ENCODE data around the gene SMCP.
A peak's percentile ranks its signal among the peaks of the same experiment; 100 is the strongest.

SMCP gene

GRCh38 chr1:152879559-152880198 is 1.6 kb downstream of the SMCP start:
- no peaks in the 10 kb centered on the region for H3K36me3 Mint-ChIP-seq
- no peak overlapping the region for H3K27ac Mint-ChIP-seq
- peaks cover 7% of the 10 kb centered on the region for H3K4me1 Mint-ChIP-seq
- no peak for DNase-seq (ENCODE audit: low spot score in 2 of 2)
- H3K4me3 Mint-ChIP-seq: no peak overlapping the region
- no peaks in the 10 kb centered on the region for H3K9me3 Mint-ChIP-seq
- no peak for ATAC-seq

- ATAC-seq: no peak
- Mint-ChIP-seq H3K4me1 (peaks cover 7% of the 10 kb centered on the region), H3K36me3 (no peaks in the 10 kb centered on the region), H3K9me3 (no peaks in the 10 kb centered on the region), H3K27ac (no peak overlapping the region), H3K4me3 (no peak overlapping the region)
- no peak for DNase-seq (ENCODE audit: low spot score in 2 of 2)
These were observed 2.2 kb downstream of the SMCP start for GRCh38 chr1:152880316-152880715.

- no peak overlapping the region for H3K4me3 Mint-ChIP-seq
These were observed 2.8 kb downstream of the SMCP start for GRCh38 chr1:152880907-152881306.

DNA sequence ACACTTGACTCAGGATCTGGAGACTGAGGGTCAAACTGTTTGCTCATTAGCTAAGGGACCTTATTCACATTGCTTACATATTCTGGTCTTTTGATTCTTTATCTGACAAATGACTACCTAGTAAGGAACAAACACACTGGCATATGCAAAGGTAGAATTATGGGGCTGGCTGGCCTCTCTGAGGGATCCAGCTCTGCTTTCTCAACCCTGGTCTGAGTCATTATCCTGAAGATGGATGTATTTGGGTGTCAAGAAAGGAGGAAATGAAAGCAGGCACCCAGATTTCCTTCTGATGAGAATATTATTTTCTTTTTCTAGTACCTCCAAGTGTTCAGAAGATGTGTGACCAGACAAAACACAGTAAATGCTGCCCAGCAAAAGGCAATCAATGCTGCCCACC is 6.0 kb downstream of the SMCP start:
- ATAC-seq (no peak), DNase-seq (ENCODE audit: low spot score in 2 of 2) (no peak)
- no peak overlapping the region for H3K4me3 Mint-ChIP-seq
- no peaks in the 10 kb centered on the region for H3K9me3 Mint-ChIP-seq
- H3K27ac Mint-ChIP-seq: no peak overlapping the region
- peaks cover 7% of the 10 kb centered on the region for H3K4me1 Mint-ChIP-seq
- H3K36me3 Mint-ChIP-seq: no peaks in the 10 kb centered on the region

More at GRCh38 chr1:152880907-152881306, 2.8 kb downstream of the SMCP start:
- DNase-seq (ENCODE audit: low spot score in 2 of 2) (peak in 1 of 2 donors; percentile 32), ATAC-seq (peak; percentile 27)
- H3K27ac Mint-ChIP-seq: no peak overlapping the region
- H3K9me3 Mint-ChIP-seq: no peaks in the 10 kb centered on the region
- H3K36me3 Mint-ChIP-seq: no peaks in the 10 kb centered on the region
- peaks cover 7% of the 10 kb centered on the region for H3K4me1 Mint-ChIP-seq

DNA sequence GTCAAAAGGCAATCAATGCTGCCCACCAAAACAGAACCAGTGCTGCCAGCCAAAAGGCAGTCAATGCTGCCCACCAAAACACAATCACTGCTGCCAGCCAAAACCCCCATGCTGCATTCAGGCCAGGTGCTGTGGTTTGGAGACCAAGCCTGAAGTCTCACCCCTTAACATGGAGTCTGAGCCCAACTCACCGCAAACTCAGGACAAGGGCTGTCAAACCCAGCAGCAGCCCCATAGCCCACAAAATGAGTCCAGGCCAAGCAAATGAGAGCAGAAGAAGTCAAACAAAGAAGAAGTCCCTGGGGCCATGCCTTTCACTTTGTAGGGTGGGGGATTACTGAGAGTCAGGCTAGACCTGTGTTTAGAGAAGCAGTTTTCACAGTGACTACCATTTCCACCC is 6.4 kb downstream of the SMCP start:
- ATAC-seq (no peak), DNase-seq (ENCODE audit: low spot score in 2 of 2) (no peak)
- Mint-ChIP-seq H3K36me3 (no peaks in the 10 kb centered on the region), H3K4me3 (no peak overlapping the region), H3K27ac (no peak overlapping the region), H3K9me3 (no peaks in the 10 kb centered on the region), H3K4me1 (peaks cover 7% of the 10 kb centered on the region)

- Mint-ChIP-seq H3K4me3 (no peak overlapping the region), H3K27ac (no peak overlapping the region), H3K36me3 (no peaks in the 10 kb centered on the region), H3K4me1 (peaks cover under 1% of the 10 kb centered on the region), H3K9me3 (no peaks in the 10 kb centered on the region)
- no peak for ATAC-seq
- DNase-seq (ENCODE audit: low spot score in 2 of 2): no peak
These were observed 7.0 kb downstream of the SMCP start for GRCh38 chr1:152884966-152885624.

DNA sequence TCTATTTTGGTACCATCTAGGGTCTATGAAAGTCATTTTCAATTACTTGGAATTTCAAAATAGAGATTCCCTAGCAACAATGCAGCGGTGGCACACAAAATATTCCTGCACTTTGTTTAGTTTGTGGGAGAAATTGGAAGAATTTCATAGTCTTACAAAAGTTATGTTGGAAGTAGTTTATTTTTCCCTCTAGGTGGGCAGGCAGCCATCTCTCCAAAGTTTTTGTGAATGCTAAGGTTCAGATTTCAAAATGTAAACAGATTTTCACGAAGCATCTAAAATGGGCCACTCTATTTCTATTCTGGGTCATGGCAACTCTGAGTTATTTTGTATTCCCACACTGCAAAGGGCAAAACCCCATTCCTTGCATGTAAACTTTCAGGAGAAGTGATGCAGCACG is 8.0 kb downstream of the SMCP start:
- H3K4me3 Mint-ChIP-seq: no peak overlapping the region
- no peaks in the 10 kb centered on the region for H3K36me3 Mint-ChIP-seq
- no peak for ATAC-seq
- H3K4me1 Mint-ChIP-seq: no peaks in the 10 kb centered on the region
- no peak for DNase-seq (ENCODE audit: low spot score in 2 of 2)
- H3K9me3 Mint-ChIP-seq: no peaks in the 10 kb centered on the region
- no peak overlapping the region for H3K27ac Mint-ChIP-seq

DNA sequence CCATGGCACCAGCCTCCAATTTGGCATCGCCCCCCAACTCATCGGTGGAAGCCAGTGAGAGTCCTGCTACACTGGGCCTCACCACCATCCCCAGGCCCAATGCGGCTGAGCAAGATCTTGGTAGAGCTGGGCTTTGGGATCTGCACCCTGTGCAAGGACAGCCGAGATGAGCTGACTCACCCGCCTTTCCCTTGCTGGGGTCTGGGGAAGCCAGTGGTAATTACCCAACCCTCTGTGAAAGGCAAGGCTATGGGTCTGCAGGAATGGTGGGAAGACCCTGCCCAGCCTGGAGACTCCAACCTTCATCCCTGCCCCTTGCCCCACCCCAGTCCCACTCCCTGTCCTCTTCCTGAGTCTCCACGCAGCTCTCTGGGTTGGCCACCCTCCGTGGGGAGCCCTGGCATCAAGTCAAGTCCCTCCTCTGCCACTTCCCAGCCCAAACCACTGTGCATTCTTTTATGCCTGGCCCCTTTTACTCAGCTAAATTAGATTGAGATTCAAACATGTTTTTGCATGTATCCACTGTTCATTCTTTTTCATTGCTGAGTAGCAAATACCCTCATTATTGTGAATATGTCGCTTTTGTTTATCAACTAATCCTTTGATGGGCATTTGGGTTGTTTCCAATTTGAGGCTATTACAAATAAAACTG is 8.8 kb downstream of the SMCP start:
- Mint-ChIP-seq H3K36me3 (no peaks in the 10 kb centered on the region), H3K9me3 (no peaks in the 10 kb centered on the region), H3K4me1 (no peaks in the 10 kb centered on the region), H3K4me3 (no peak overlapping the region), H3K27ac (no peak overlapping the region)
- DNase-seq (ENCODE audit: low spot score in 2 of 2) (no peak), ATAC-seq (no peak)

DNA sequence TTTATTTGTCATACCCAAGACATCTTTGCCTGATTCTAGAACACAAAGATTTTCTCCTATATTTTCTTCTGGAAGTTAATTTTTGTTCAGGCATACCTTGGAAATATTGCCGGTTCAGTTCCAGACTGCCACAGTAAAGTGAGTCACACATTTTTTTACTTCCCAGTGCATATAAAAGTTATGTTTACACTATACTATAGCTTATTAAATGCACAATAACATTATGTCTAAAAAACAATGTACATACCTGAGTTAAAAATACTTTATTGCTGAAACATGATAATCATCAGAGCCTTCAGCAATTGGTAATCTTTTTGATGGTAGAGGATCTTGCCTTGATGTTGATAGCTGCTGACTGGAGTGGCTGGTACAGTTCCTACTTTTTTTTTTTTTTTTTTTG is 10.0 kb downstream of the SMCP start:
- no peak for DNase-seq (ENCODE audit: low spot score in 2 of 2)
- Mint-ChIP-seq H3K36me3 (no peaks in the 10 kb centered on the region), H3K4me3 (no peak overlapping the region), H3K27ac (no peak overlapping the region), H3K4me1 (no peaks in the 10 kb centered on the region), H3K9me3 (no peaks in the 10 kb centered on the region)
- no peak for ATAC-seq

- H3K36me3 Mint-ChIP-seq: no peaks in the 10 kb centered on the region
- H3K4me1 Mint-ChIP-seq: no peaks in the 10 kb centered on the region
- no peaks in the 10 kb centered on the region for H3K9me3 Mint-ChIP-seq
- ATAC-seq (no peak), DNase-seq (ENCODE audit: low spot score in 2 of 2) (no peak)
- no peak overlapping the region for H3K27ac Mint-ChIP-seq
- H3K4me3 Mint-ChIP-seq: no peak overlapping the region
These were observed 20.9 kb downstream of the SMCP start for GRCh38 chr1:152899027-152899426.

GRCh38 chr1:152899883-152900282 is 21.8 kb downstream of the SMCP start:
- H3K9me3 Mint-ChIP-seq: no peaks in the 10 kb centered on the region
- H3K4me3 Mint-ChIP-seq: no peak overlapping the region
- no peak for ATAC-seq
- no peak for DNase-seq (ENCODE audit: low spot score in 2 of 2)
- no peak overlapping the region for H3K27ac Mint-ChIP-seq
- H3K36me3 Mint-ChIP-seq: no peaks in the 10 kb centered on the region
- H3K4me1 Mint-ChIP-seq: no peaks in the 10 kb centered on the region

DNA sequence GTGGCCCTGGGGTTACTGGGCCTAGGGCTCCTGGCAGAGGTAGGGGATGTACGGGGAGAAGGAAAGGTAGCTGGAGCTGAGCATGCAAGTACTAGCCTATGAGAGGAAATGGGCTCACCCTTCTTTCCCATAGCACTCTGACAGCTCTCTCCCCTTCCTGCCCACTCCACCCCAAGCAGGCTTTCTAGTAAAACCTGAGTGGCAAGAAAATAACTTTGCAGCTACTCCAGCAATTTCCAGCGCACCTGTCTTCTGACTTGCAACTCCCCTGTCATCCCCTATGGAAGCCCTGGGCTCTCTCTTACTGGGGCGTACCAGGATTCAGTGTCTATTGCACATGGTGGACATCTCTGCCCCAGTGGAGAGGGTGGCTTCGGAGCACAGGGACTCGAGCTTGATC is 23.5 kb downstream of the SMCP start:
- ATAC-seq (peak; percentile 14), DNase-seq (ENCODE audit: low spot score in 2 of 2) (no peak)
- H3K36me3 Mint-ChIP-seq: no peaks in the 10 kb centered on the region
- no peaks in the 10 kb centered on the region for H3K4me1 Mint-ChIP-seq
- no peak overlapping the region for H3K27ac Mint-ChIP-seq
- no peak overlapping the region for H3K4me3 Mint-ChIP-seq
- H3K9me3 Mint-ChIP-seq: no peaks in the 10 kb centered on the region

DNA sequence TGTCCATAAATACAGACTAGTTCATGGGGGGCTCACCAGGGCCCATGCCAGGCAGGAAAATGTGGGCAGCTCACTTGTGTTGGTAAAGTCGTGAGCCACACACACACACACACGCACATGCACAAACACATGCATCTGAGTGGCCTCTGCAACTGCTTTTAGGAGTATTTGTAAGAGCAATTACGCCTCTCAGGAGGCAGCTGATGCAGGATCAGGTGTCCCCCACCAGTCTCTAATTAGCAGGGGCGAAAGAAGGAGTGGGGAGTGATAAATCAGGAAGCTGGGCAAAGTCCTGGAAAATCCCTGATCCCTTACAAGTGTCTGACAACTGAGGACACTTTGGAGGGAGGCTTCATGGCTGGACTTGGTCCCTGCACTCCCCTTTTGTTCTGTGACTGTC is 24.5 kb downstream of the SMCP start:
- Mint-ChIP-seq H3K27ac (no peak overlapping the region), H3K9me3 (no peaks in the 10 kb centered on the region), H3K36me3 (no peaks in the 10 kb centered on the region), H3K4me3 (no peak overlapping the region), H3K4me1 (no peaks in the 10 kb centered on the region)
- no peak for DNase-seq (ENCODE audit: low spot score in 2 of 2)
- no peak for ATAC-seq

DNA sequence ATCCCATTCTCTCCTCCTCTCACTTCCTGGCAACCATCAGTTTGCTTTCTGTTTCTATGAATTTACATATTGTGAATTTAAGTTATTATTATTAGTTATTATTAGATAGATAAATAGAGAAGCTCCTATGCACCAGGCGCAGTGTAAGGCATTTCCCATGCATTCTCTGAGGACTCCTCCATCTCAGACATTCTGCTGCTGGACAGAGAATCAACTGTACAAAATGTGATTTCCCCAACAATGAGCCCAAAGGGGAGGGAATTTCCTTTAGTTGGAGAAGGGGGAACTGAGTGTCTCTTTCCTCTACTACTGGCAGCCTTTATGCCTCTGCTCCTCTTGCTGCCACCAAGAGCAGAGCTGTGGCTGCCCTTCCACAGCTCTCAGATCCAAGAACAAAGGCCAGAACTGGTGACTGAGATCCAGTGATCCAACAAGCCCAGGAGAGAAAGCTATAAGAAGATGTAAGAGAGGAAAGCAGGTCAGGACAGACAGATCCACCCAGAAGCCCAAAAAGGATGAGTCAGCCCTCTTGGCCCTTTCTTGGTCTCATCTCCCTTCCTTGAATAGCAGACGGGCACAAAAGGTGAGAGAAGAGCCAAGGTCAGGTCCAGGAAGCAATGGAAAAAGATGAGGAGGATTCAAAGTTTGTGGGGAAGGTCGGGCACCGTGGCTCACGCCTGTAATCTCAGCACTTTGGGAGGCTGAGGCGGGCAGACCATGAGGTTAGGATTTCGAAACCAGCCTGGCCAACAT is 26.7 kb downstream of the SMCP start:
- DNase-seq (ENCODE audit: low spot score in 2 of 2) (no peak), ATAC-seq (no peak)
- Mint-ChIP-seq H3K27ac (no peak overlapping the region), H3K4me3 (no peak overlapping the region), H3K36me3 (no peaks in the 10 kb centered on the region), H3K4me1 (no peaks in the 10 kb centered on the region), H3K9me3 (peaks cover under 1% of the 10 kb centered on the region)

GRCh38 chr1:152906023-152906565 is 28.0 kb downstream of the SMCP start:
- no peak overlapping the region for H3K4me3 Mint-ChIP-seq
- ATAC-seq (peak; percentile 35), DNase-seq (ENCODE audit: low spot score in 2 of 2) (no peak)
- no peaks in the 10 kb centered on the region for H3K4me1 Mint-ChIP-seq
- H3K9me3 Mint-ChIP-seq: peaks cover 3% of the 10 kb centered on the region
- no peak overlapping the region for H3K27ac Mint-ChIP-seq
- H3K36me3 Mint-ChIP-seq: no peaks in the 10 kb centered on the region
